Measurements from ENCODE around the gene TMCO4. TPM values are rescaled to one million over a fixed set of nuclear protein-coding genes. Genes with fewer than 3 reads are reported as not detected.

Gene TMCO4
- polyA plus RNA-seq, 1 experiment = 22.0 TPM

DNA sequence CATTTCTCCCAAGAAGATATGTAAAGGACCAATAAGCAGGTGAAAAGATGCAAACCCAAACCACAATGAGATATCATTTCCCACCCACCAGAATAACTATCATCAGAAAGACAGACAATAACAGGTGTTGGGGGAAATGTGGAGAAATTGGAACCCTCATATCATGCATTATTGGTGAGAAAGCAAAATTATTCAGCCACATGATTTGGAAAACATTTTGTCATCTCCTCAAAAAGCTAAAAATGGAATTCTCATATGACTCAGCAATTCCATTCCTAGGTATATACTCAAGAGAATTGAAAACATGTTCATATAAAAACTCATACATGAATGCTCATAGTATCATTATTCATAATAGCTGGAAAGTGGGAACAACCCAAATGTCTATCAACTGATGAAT, 40.5 kb upstream of the TMCO4 start:
- Histone ChIP-seq H3K36me3 (ENCODE audit: control insufficient read depth, insufficient read depth, low read length) (no peaks in the 10 kb centered on the region), H3K4me3 (ENCODE audit: low read depth, low read length) (no peak overlapping the region), H3K27me3 (ENCODE audit: control insufficient read depth, insufficient read depth, low read length) (no peaks in the 10 kb centered on the region)
- TF ChIP-seq, protein P1, sequence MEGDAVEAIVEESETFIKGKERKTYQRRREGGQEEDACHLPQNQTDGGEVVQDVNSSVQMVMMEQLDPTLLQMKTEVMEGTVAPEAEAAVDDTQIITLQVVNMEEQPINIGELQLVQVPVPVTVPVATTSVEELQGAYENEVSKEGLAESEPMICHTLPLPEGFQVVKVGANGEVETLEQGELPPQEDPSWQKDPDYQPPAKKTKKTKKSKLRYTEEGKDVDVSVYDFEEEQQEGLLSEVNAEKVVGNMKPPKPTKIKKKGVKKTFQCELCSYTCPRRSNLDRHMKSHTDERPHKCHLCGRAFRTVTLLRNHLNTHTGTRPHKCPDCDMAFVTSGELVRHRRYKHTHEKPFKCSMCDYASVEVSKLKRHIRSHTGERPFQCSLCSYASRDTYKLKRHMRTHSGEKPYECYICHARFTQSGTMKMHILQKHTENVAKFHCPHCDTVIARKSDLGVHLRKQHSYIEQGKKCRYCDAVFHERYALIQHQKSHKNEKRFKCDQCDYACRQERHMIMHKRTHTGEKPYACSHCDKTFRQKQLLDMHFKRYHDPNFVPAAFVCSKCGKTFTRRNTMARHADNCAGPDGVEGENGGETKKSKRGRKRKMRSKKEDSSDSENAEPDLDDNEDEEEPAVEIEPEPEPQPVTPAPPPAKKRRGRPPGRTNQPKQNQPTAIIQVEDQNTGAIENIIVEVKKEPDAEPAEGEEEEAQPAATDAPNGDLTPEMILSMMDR (IDR thresholded peaks at IDR 0.05; ENCODE audit: insufficient read depth, low read depth, low read length) = no peak
- CTCF ChIA-PET = interaction anchor here (0.7 to 1.6 kb wide), 4 partner anchors 29 to 652 kb away, joined by 3 to 5 read pairs (median 4); no protein-coding TSS in a partner anchor
- DNase-seq (ENCODE audit: low read depth) = no peak
- POLR2A ChIA-PET = no interaction called here

DNA sequence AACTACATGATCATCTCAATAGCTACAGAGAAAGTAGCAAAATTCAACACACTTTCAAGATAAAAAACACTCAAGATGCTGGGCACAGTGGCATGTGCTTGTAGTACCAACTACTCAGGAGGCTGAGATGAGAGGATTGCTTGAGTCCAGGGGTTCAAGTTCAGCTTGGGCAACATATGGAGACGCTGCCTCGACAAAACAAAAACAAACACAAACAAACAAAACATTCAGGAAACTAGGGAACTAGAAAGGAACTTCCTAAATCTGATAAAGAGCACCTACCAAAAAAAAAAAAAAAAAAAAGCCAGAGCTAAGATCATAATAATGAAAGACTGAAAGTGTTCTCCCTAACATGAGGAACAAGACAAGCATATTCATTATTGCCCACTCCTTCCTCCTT, 38.1 kb upstream of the TMCO4 start:
- TF ChIP-seq, protein P1 (IDR thresholded peaks at IDR 0.05; ENCODE audit: insufficient read depth, low read depth, low read length) = no peak
- POLR2A ChIA-PET = no interaction called here
- CTCF ChIA-PET = interaction anchor here (0.6 kb wide), 1 partner anchor 8 kb away, joined by 3 read pairs; no protein-coding TSS in a partner anchor
- H3K27me3 ChIP-seq (ENCODE audit: control insufficient read depth, insufficient read depth, low read length) = no peaks in the 10 kb centered on the region
- H3K4me3 ChIP-seq (ENCODE audit: low read depth, low read length) = no peak overlapping the region
- no peak for DNase-seq (ENCODE audit: low read depth)
- no peaks in the 10 kb centered on the region for H3K36me3 ChIP-seq (ENCODE audit: control insufficient read depth, insufficient read depth, low read length)

DNA sequence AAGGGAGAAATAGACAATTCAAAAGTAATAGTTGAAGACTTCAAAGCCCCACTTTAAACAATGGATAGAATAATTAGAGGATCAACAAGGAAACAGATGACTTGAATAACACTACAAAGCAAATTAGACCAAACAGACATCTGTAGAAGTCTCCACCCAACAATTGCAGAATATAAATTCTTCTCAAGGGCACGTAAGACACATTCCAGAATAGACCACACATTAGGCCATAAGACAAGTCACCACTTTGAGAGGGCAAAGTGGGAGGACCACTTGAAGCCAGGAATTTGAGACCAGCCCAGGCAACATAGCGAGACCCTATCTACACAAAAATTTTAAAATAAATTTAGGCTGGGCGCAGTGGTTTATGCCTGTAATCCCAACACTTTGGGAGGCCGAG, 35.9 kb upstream of the TMCO4 start:
- ChIA-PET POLR2A (no interaction called here), CTCF (no interaction called here)
- TF ChIP-seq, protein P1 (IDR thresholded peaks at IDR 0.05; ENCODE audit: insufficient read depth, low read depth, low read length) = no peak
- no peaks in the 10 kb centered on the region for H3K27me3 ChIP-seq (ENCODE audit: control insufficient read depth, insufficient read depth, low read length)
- DNase-seq (ENCODE audit: low read depth) = peak; percentile 23
- no peaks in the 10 kb centered on the region for H3K36me3 ChIP-seq (ENCODE audit: control insufficient read depth, insufficient read depth, low read length)
- H3K4me3 ChIP-seq (ENCODE audit: low read depth, low read length) = no peak overlapping the region

DNA sequence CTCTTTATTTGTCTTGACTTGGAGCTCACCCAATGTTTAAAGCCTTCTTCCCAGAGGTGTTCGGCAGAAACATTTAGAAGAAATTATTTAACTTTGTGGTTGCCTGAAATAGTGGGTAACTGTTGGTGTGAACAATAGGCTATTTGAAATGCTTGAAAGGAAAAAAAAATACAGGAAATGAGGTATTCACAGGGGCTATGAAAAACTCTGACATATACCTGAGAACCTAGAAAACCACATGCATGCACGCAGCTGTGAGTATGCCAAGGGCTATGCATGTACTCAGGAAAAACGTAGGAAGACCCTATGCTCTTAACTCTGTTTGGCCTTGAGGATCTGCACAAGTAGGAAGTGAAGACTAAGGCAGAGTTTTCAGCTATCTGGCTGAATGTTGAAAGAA, 31.7 kb upstream of the TMCO4 start:
- no peak for DNase-seq (ENCODE audit: low read depth)
- H3K36me3 ChIP-seq (ENCODE audit: control insufficient read depth, insufficient read depth, low read length) = no peaks in the 10 kb centered on the region
- H3K27me3 ChIP-seq (ENCODE audit: control insufficient read depth, insufficient read depth, low read length) = 0 out of 2 replicates have a peak, but pooled peaks cover 3% of the 10 kb centered on the region
- ChIA-PET POLR2A (no interaction called here), CTCF (interaction anchor here (1.3 kb wide), 1 partner anchor 9 kb away, joined by 3 read pairs; no protein-coding TSS in a partner anchor)
- H3K4me3 ChIP-seq (ENCODE audit: low read depth, low read length) = no peak overlapping the region
- TF ChIP-seq, protein P1 (IDR thresholded peaks at IDR 0.05; ENCODE audit: insufficient read depth, low read depth, low read length) = no peak

DNA sequence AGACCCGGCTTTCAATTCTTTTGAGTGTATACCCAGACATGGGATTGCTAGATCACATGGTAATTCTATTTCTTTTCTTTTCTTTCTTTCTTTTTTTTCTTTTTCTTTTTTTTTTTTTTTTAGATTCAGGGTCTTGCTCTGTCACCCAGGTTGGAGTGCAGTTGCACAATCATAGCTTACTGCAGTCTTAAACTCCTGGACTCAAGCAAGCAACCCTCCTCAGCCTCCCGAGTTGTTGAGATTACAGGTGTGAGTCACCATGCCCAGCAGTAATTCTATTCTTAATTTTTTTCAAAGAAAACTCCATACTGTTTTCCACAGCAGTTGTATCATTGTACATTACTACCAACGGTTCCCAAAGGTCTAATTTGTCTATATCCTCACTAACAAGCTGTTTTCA, 28.8 kb upstream of the TMCO4 start:
- TF ChIP-seq, protein P1 (IDR thresholded peaks at IDR 0.05; ENCODE audit: insufficient read depth, low read depth, low read length) = no peak
- CTCF ChIA-PET = interaction anchor here (0.6 kb wide), 1 partner anchor 392 kb away, joined by 3 read pairs; no protein-coding TSS in a partner anchor
- Histone ChIP-seq H3K4me3 (ENCODE audit: low read depth, low read length) (no peak overlapping the region), H3K36me3 (ENCODE audit: control insufficient read depth, insufficient read depth, low read length) (no peaks in the 10 kb centered on the region), H3K27me3 (ENCODE audit: control insufficient read depth, insufficient read depth, low read length) (0 out of 2 replicates have a peak, but pooled peaks cover 3% of the 10 kb centered on the region)
- POLR2A ChIA-PET = no interaction called here
- no peak for DNase-seq (ENCODE audit: low read depth)
